ENCODE data around the gene KSR2.

KSR2 gene

GRCh38 chr12:117968826-117969659, at the start of gene KSR2:
Gene KSR2, minus strand, starts transcription at chr12:117968990. Its CDS starts 735 bp downstream, at chr12:117968255.
- DNase-seq = peak; percentile 75

- DNase-seq = no peak
Measured at GRCh38 chr12:118017926-118018325, 49.1 kb upstream of the KSR2 start.

GRCh38 chr12:118016424-118017264, 47.9 kb upstream of the KSR2 start, which contains the start of gene RFC5:
Gene RFC5, plus strand, starts transcription at chr12:118016703. Its CDS starts 125 bp downstream, at chr12:118016828.
- DNase-seq = peak; percentile 99

- no peak for DNase-seq
Measured at GRCh38 chr12:118015944-118016343, 47.2 kb upstream of the KSR2 start.

- no peak for DNase-seq
Measured at GRCh38 chr12:118015306-118015705, 46.5 kb upstream of the KSR2 start.

GRCh38 chr12:118013283-118013682, 44.5 kb upstream of the KSR2 start:
- no peak for DNase-seq

GRCh38 chr12:118011961-118012360, 43.2 kb upstream of the KSR2 start:
- DNase-seq = no peak

- no peak for DNase-seq
Measured at GRCh38 chr12:118011377-118011776, 42.6 kb upstream of the KSR2 start.

- DNase-seq = no peak
Measured at GRCh38 chr12:118010903-118011302, 42.1 kb upstream of the KSR2 start.

- DNase-seq = peak; percentile 25
Measured at GRCh38 chr12:117999806-118000205, 31.0 kb upstream of the KSR2 start.

- no peak for DNase-seq
Measured at GRCh38 chr12:117998719-117999118, 29.9 kb upstream of the KSR2 start.

GRCh38 chr12:117994551-117995438, 26.0 kb upstream of the KSR2 start:
- peak; percentile 4 for DNase-seq

GRCh38 chr12:117986705-117987469, 18.1 kb upstream of the KSR2 start:
- DNase-seq = no peak

GRCh38 chr12:117985182-117985581, 16.4 kb upstream of the KSR2 start:
- no peak for DNase-seq

- DNase-seq = no peak
Measured at GRCh38 chr12:117981267-117981666, 12.5 kb upstream of the KSR2 start.

GRCh38 chr12:117980616-117981015, 11.8 kb upstream of the KSR2 start:
- no peak for DNase-seq

- no peak for DNase-seq
Measured at GRCh38 chr12:117977373-117977772, 8.6 kb upstream of the KSR2 start.

- no peak for DNase-seq
Measured at GRCh38 chr12:117975006-117975405, 6.2 kb upstream of the KSR2 start.

- DNase-seq = no peak
Measured at GRCh38 chr12:117972301-117972700, 3.5 kb upstream of the KSR2 start.

- DNase-seq = no peak
Measured at GRCh38 chr12:117970334-117970733, 1.5 kb upstream of the KSR2 start.

- no peak for DNase-seq
Measured at GRCh38 chr12:117968151-117968789, 520 bp downstream of the KSR2 start.
